AG10803 (cell line): ENCODE data around the gene F9.

Experiments
- DNase-seq: peaks from one replicate; pipeline ENCODE4 v3.0.0; 2010; ENCODE audit warnings: low read depth
- H3K4me3 ChIP-seq: 2 replicates; pipeline ENCODE4 v1.5.1; 2011; ENCODE audit warnings: mild to moderate bottlenecking, low read length, control low read depth
- TF ChIP-seq, protein P1 (sequence below): conservative IDR thresholded peaks from 2 replicates; pipeline ENCODE4 v1.5.1; 2011; ENCODE audit warnings: mild to moderate bottlenecking, low read length, control low read depth, inconsistent platforms

Gene F9

DNA sequence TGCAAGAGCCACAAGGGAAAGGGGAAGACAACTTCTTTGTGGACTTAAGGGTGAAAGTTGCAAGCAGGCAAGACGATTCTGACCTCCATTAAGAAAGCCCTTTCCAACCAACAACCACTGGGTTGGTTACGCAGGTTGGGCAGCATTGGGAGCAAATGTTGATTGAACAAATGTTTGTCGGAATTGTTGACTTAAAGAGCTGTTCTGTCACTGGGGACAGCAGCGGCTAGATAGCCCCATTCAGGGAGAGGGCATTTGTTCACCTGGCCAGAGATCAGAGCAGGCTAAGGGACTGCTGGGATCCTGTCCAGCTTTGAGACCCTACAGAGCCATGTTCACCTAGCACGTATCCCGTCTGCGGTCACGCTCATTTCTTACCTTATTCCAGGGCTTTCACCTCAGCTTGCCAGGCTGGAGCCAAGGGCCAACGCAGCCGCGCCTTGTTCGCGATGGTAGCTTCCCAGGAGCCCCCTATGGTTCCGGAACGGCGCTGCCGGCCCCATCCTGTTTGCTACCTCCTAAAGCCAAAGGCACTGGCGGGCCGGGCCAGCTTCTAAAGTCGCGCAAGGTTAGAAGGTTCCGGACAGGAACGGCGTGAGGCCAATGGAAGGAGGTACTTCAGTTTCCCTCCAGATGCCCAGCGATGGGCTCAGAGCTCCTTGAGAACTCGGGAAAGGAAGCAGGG is 24.6 kb downstream of the F9 start:
- H3K4me3 ChIP-seq: no peak overlapping the region
- TF ChIP-seq, protein P1, sequence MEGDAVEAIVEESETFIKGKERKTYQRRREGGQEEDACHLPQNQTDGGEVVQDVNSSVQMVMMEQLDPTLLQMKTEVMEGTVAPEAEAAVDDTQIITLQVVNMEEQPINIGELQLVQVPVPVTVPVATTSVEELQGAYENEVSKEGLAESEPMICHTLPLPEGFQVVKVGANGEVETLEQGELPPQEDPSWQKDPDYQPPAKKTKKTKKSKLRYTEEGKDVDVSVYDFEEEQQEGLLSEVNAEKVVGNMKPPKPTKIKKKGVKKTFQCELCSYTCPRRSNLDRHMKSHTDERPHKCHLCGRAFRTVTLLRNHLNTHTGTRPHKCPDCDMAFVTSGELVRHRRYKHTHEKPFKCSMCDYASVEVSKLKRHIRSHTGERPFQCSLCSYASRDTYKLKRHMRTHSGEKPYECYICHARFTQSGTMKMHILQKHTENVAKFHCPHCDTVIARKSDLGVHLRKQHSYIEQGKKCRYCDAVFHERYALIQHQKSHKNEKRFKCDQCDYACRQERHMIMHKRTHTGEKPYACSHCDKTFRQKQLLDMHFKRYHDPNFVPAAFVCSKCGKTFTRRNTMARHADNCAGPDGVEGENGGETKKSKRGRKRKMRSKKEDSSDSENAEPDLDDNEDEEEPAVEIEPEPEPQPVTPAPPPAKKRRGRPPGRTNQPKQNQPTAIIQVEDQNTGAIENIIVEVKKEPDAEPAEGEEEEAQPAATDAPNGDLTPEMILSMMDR: no peak
- DNase-seq: no peak

DNA sequence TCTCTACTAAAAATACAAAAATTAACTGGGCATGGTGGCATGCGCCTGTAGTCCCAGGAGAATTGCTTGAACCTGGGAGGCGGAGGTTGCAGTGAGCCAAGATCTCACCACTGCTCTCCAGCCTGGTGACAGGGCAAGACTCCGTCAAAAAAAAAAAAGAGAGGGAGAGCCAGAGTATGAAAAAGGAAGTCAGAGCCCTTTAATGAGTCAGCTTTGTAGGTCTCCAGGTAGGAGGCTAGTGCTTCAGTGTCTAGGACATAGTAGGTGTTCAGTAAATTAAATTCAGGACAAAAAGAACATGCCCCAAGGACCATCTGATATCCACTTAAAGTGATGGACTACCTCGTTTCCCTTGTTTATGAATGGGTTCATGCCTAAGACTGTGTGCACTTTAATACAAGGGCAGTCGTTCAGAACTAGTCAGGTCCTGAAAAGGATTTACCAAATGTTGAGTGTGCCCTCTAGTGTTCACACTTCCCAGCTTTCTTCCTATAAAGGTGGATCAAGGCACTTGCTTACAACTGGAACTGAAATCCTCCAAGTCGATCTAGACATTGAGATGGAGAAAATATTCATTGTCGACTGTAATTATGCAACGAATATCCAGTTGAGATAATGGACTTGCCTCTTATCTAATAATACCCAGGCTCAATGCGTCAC is 29.0 kb downstream of the F9 start:
- peak; percentile 69 for DNase-seq
- TF ChIP-seq, protein P1: peak; percentile 63
- H3K4me3 ChIP-seq: no peak overlapping the region

GRCh38 chrX:139560221-139560620 is 29.7 kb downstream of the F9 start:
- peak; percentile 51 for DNase-seq
- TF ChIP-seq, protein P1: no peak

DNA sequence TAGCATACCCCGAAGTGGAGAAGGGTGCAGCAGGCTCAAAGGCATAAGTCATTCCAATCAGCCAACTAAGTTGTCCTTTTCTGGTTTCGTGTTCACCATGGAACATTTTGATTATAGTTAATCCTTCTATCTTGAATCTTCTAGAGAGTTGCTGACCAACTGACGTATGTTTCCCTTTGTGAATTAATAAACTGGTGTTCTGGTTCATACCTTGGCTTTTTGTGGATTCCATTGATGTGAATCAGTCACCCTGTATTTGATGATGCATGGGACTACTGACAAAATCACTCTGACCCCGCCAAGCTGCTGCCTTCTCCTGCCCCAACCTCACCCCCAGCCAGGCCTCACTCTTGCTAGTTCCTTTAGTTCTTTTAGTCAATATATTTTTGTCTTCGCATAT is 32.7 kb downstream of the F9 start:
- DNase-seq: no peak

More at GRCh38 chrX:139560221-139560620, 29.7 kb downstream of the F9 start:
- H3K4me3 ChIP-seq: no peak overlapping the region

DNA sequence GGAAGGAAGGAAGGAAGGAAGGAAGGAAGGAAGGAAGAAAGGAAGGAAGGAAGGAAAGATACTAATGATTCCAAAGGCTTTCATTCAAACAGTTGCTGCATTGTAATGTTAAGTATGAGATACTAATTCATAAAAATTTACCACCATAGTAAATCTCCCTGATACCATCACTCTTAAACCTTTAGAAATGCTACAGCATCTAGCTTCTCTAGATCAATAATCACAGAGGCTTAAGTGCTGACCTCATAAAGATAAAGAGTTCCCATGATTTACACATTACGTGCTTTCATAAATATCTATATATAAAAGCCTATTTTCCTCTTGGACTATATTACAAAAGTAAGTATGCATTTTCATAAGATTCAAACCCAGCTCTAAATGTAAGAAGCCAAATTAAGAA is 36.4 kb downstream of the F9 start:
- TF ChIP-seq, protein P1: no peak
- no peak overlapping the region for H3K4me3 ChIP-seq
- DNase-seq: no peak

More for the DNA sequence above, 32.7 kb downstream of the F9 start:
- no peak overlapping the region for H3K4me3 ChIP-seq
- TF ChIP-seq, protein P1: no peak

DNA sequence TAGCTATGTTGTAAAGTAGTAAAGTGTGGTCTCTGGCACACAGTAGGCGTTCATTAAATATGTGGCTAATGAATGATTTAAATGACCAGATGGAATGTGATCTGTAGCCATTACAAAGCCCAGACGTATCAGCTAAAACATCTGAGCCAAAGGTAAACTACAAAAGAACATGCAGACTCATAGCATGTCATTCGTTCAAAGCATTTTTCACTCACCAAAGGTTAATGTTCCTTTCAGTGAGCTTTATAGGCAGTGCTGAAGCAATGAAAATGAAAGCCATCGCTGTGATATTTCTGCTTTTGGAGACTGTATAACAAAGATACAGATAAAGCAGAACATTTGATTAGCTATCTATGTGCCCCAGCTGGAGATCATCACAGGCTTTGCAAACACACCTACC is 50.5 kb downstream of the F9 start:
- TF ChIP-seq, protein P1: no peak
- DNase-seq: no peak
- H3K4me3 ChIP-seq: no peak overlapping the region

- TF ChIP-seq, protein P1: no peak
- no peak for DNase-seq
- H3K4me3 ChIP-seq: no peak overlapping the region
These were observed 55.1 kb downstream of the F9 start for GRCh38 chrX:139585613-139586012.
